HG03139 (cell line): Measurements from ENCODE around the gene TBX21.

Experiments used
- ATAC-seq: cut with Tn5 transposase; IDR thresholded peaks from one replicate; pipeline ENCODE4 v1.9.1; 2021; ENCODE audit not compliant: unreplicated experiment

TBX21 gene

DNA sequence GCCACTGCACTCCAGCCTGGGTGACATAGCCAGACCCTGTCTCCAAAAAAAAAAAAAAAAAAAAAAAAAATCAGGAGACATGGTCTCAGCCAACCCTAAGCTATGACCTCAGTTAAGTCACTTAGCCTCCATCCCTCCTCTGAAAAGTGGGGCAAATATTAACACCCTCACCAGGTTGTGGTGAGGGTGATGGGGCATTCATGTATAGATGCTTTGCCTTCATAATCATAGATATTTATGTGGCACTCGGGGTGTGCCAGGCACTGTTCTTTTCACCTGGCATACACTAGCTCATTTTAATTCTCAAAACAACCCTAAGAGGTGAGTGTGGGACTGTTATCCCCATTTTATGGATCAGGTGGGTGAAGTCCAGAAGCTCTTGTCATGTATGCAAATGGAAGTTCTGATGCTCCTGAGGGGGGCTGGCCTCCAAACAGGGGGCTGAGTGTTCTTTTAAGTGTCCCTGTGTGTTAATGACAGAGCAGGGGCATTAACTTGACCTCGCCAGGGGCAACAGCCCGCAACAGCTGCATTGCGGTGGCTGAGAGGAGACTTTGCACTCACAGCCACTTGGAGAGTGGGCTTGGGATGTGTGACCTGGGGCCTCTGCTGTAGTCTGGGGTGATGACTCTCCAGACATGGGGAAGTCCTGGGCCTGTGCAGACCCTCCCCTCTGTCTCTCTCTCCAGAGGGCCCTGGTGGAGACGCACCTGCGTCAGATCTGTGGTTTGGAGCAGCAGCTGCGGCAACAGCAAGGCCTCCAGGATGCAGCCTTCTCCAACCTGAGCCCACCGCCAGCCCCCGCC lies 34.9 kb upstream of the TBX21 start:
- ATAC-seq: no peak

- no peak for ATAC-seq
Observed at GRCh38 chr17:47698749-47699535, 34.1 kb upstream of the TBX21 start.

DNA sequence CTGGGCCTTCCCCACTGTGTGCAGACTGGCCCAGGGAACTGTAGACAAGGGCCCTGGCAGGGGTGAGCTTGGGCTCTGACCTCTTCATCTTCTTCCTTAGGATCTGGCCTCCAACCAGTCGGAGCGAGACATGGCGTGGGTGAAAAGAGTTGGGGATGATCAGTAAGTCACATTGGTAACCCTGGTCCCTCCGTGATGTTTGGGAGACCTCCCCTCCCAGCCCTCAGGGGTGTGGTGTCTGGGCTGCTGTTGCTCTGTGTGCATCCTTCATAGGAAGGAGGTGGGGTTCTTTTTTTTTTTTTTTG lies 33.5 kb upstream of the TBX21 start:
- ATAC-seq: no peak

DNA sequence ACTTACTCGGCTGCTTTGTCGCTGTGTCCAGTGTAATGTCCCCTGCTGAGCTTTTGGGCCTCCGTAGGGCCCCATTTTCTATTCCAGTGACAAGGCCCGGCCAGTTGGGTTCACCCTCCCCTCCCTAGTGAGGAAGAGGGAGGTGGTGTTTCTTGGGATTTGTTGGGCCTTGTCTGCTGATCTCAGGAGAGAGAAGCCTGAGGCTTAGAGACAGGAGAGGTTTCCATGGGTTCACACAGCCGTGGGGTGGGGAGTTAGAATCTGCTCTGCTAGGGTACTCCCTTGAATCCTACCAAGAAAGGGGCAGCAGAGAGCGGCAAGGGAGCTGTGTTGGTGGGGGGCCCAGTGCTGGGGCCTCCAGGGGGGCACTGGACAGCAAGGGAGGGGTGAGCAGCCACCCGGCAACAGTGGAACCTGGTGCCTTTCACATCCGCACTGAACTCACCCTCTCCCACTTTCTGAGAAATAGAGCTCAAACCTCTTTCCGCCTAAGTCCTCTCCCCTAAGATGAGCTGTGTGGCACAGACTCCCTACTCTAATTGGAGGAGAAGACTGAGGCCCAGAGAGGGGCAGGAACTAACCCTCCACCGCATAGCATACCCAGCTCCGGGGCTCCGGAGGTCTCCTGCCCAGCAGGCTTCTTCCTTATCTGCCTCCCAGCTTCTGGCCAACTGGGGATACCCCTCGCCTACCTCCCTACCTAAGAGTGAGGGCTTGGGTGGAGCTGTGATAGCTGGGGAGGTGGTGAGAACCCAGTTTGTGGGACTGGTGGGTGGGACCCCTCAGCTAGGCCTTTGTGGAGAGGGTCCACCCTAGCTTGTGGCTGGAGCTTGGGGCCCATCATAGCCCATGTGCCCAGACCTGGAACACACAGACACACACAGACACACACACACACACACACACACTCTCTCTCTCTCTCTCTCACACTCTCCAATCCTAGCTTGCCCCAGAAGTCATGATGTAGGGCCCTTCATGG lies 32.3 kb upstream of the TBX21 start:
- ATAC-seq: no peak

DNA sequence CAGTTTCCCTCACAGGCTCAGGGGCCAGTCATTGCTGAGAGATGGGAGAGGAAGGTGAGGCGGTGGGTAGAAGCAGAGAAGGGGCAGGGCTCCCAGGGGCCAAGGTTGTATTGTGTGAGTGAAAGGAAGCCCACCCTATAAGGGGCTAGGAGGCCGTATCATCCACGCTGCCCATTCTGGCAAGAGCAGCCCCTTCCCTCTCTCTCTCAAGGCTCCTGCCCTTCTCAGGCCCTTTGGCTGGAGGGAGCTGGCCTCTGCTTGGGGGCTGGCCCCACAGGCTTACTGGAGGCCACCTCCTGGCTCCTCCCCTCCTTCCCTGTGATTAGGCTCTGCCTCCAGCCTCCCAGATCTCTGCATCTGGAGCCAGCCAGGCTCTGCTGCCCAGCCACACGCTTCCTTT lies 31.4 kb upstream of the TBX21 start:
- ATAC-seq: no peak

- ATAC-seq: no peak
Observed at GRCh38 chr17:47702391-47702995, 30.5 kb upstream of the TBX21 start.

- no peak for ATAC-seq
Observed at GRCh38 chr17:47703191-47703591, 29.8 kb upstream of the TBX21 start.

DNA sequence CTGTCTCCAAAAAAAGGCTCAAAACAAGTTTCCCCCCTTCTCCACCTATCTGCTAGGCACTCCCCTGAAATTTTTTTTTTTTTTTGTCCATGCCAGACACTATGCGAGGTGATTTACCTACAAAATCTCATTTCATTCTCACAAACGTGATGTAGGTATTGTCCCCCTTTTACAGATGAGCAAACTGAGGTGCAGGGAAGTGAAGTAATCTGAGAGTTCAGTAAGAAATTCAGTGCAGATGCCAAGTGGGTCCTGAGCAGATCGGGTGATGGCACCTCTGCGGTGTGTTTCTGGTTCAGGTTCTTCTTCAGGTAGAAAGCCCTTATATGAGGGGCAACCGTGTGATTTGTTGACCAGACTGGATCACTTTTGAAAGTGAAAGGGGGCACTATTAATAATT lies 29.4 kb upstream of the TBX21 start:
- no peak for ATAC-seq

GRCh38 chr17:47704116-47704515 lies 28.9 kb upstream of the TBX21 start:
- ATAC-seq: no peak

DNA sequence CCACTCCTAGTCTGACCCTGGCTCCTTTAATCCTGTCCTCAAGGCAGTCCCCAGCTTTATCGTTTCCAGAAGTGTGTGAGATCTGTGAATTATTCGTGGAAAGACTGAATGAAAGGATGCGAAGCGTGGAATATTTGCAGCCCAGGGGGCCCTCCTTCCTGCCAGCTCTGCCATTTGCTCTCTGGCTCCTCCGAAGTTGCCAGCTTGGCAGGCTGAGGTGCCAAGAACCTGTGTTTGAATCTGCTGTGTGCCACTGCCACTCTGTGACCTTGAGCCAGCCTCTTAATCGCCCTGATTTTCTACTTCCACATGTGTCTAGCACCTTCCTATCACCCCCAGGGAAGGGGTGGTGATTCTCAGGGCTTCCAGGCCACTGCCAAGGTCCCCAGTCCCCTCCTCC lies 28.3 kb upstream of the TBX21 start:
- no peak for ATAC-seq

GRCh38 chr17:47705536-47706530 lies 27.2 kb upstream of the TBX21 start:
- ATAC-seq: no peak

DNA sequence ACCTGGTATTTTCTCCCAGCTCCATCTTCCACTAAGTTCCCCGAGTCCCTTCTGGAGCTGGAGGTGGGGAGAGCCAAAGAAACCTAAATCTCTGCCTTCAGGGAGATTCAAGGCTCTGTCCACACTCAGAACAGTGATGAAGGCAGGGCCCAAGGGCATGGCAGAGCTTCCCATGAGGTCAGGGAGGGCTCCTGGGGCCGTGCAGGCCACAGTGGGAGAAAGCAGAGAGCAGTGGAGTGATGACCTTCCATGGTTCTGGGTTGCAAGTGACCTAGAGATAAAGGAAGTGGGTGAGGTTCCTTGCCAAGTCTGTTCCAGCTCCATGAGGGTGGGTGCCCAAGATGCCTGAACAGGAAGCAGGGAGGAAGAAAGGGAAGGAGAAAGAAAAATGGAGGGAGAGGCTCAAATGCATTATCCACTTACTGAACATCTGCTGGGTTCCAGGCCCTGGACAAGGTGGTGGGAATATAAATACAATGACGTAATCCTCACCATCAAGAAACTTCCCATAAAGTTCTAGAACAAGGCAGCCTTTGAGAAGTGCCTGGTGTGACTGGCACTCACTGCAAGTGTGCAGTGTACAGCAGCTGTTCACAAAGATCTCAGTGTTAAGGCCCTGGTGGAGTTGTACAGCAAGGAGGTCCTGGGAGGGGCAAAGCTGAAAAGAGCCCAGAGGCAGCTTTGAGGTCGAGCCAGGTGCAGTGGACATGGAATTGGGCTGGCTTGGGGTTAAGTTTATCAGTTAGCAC lies 25.8 kb upstream of the TBX21 start:
- no peak for ATAC-seq

- no peak for ATAC-seq
Observed at GRCh38 chr17:47707884-47708283, 25.2 kb upstream of the TBX21 start.

DNA sequence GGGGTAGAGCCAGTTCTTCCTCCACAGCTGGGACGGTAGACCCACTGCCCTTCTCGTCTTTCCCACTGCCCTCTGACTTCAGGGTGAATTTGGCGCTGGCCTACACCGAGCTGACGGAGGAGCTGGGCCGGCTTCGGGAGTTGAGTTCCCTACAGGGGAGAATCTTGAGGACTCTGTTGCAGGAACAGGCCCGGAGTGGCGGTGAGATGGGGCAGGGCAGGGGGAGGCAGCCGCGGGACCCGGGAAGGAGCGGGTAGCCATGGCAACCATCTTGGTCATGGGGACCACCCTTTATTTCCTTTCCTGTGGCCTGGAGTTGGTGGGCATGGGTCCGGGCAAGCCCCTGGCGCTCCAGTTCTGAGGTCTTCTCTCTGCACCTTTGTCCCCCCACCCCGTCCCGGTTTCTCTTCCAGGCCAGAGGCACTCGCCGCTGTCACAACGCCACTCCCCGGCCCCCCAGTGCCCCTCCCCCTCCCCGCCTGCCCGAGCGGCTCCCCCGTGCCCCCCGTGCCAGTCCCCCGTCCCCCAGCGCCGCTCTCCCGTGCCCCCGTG lies 24.6 kb upstream of the TBX21 start:
- no peak for ATAC-seq

- ATAC-seq: no peak
Observed at GRCh38 chr17:47708864-47709541, 24.0 kb upstream of the TBX21 start.

DNA sequence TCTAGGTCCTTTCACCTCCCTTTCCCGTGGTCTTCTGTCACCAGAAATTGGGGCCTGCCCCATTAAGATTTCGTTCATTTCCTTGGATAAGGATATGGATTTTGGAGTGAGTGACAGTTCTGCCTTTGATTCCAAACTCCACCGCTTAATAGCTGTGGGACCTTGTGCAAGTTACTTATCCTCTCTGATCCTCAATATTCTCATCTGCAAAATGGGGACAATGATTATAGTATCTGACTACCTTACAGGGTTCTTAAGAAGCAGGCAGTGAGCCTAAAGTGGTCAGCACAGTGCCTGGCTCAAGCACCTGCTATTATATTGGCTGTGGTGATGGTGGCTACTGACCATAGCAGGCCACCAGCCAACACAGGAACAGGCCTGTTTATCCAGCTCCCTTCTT lies 23.4 kb upstream of the TBX21 start:
- ATAC-seq: no peak

GRCh38 chr17:47711366-47712099 lies 21.5 kb upstream of the TBX21 start:
- no peak for ATAC-seq
